MCF 10A (cell line): Measurements from ENCODE around the gene OR2V2. TPM values are rescaled to one million over a fixed set of nuclear protein-coding genes. Genes with fewer than 3 reads are reported as not detected.
"Not testable (repeated sequence)": the region's sequence is repeated elsewhere in the genome, so short reads cannot be mapped to it uniquely, and the experiment has no call there.

Experiments used
- BruUV-seq: library from RNA; stranded (reverse); fragments of 400-500 nt; replicated peaks from 2 replicates; lab custom pipeline; 2021; lab: Mats Ljungman, UMichigan
- CTCF ChIA-PET: fragments of 300-600 bp; sonication (Branson Sonifier 250); formaldehyde crosslinking; extraction: SDS; loops from one replicate; lab custom pipeline; 2021; ENCODE audit warnings: antibody characterized with exemption, inconsistent platforms; lab: Yijun Ruan, JAX
- POLR2A ChIA-PET: fragments of 300-600, 350-650 bp; sonication (Branson Sonifier 250); formaldehyde crosslinking; extraction: SDS; loops from one replicate; lab custom pipeline; 2020; ENCODE audit warnings: antibody characterized with exemption, inconsistent platforms; lab: Yijun Ruan, JAX
- DNase-seq: peaks from one replicate; pipeline ENCODE4 v3.0.0-alpha.2; 2018; ENCODE audit not compliant: unreplicated experiment
- H3K27ac Mint-ChIP-seq: one replicate; pipeline ENCODE4 v1.8.0; 2022; ENCODE audit warnings: mild to moderate bottlenecking, low read depth, mixed read lengths; ENCODE audit not compliant: unreplicated experiment
- H3K27me3 Mint-ChIP-seq: one replicate; pipeline ENCODE4 v1.8.0; 2022; ENCODE audit warnings: mixed read lengths; ENCODE audit not compliant: insufficient read depth, unreplicated experiment
- H3K36me3 Mint-ChIP-seq: one replicate; pipeline ENCODE4 v1.8.0; 2022; ENCODE audit warnings: mild to moderate bottlenecking, moderate library complexity, mixed read lengths; ENCODE audit not compliant: insufficient read depth, unreplicated experiment
- H3K4me1 Mint-ChIP-seq: one replicate; pipeline ENCODE4 v1.8.0; 2022; ENCODE audit warnings: mixed read lengths; ENCODE audit not compliant: insufficient read depth, unreplicated experiment
- H3K4me3 Mint-ChIP-seq: one replicate; pipeline ENCODE4 v1.8.0; 2022; ENCODE audit warnings: mild to moderate bottlenecking, moderate library complexity, mixed read lengths; ENCODE audit not compliant: unreplicated experiment
- H3K9me3 Mint-ChIP-seq: one replicate; pipeline ENCODE4 v1.8.0; 2022; ENCODE audit warnings: mixed read lengths; ENCODE audit not compliant: unreplicated experiment
- intact Hi-C: fragments of 100-400 bp; cut with micrococcal nuclease; formaldehyde crosslinking; loops from 2 replicates; pipeline ENCODE4 v1.14.1; 2022
- total RNA-seq: library from RNA; stranded (reverse); gene quantifications from 2 replicates; pipeline ENCODE4 v1.2.3, GENCODE V29; 2022
- TF ChIP-seq, protein P1 (sequence below): fragments of 200-600 bp; IDR thresholded peaks from one replicate; pipeline ENCODE4 v1.8.0; 2022; ENCODE audit warnings: antibody characterized with exemption, mild to moderate bottlenecking; ENCODE audit not compliant: unreplicated experiment

The OR2V2 gene
- total RNA-seq, 1 experiment from 2014 or later = not detected

DNA sequence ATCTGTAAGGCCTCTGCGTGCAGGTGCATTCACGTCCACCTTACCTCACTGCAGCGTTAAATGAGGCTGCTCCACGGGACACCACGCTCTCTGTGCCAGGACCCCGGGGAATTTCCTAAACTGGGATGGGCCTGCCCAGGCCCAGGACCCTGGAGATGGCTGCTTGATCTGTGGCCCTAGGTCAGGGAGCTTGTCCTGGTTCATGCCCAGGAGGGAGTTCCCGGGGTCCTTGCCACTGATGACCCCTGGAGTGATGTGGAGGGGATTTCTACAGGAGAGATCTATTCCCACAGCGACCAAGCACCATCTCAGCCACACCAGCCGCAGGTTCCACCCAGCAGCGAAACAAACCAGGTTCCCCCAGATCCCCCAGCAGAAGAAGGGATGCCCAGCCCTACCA lies 19.9 kb upstream of the OR2V2 start:
- TF ChIP-seq, protein P1, sequence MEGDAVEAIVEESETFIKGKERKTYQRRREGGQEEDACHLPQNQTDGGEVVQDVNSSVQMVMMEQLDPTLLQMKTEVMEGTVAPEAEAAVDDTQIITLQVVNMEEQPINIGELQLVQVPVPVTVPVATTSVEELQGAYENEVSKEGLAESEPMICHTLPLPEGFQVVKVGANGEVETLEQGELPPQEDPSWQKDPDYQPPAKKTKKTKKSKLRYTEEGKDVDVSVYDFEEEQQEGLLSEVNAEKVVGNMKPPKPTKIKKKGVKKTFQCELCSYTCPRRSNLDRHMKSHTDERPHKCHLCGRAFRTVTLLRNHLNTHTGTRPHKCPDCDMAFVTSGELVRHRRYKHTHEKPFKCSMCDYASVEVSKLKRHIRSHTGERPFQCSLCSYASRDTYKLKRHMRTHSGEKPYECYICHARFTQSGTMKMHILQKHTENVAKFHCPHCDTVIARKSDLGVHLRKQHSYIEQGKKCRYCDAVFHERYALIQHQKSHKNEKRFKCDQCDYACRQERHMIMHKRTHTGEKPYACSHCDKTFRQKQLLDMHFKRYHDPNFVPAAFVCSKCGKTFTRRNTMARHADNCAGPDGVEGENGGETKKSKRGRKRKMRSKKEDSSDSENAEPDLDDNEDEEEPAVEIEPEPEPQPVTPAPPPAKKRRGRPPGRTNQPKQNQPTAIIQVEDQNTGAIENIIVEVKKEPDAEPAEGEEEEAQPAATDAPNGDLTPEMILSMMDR = no peak
- Mint-ChIP-seq H3K27me3 (peaks cover 41% of the 10 kb centered on the region), H3K9me3 (no peaks in the 10 kb centered on the region), H3K36me3 (no peaks in the 10 kb centered on the region), H3K27ac (no peak overlapping the region), H3K4me3 (no peak overlapping the region), H3K4me1 (no peaks in the 10 kb centered on the region)
- ChIA-PET CTCF (interaction anchor here (1.3 kb wide), 1 partner anchor 15 kb away, joined by 3 read pairs; no protein-coding TSS in a partner anchor), POLR2A (no interaction called here)
- no peak for DNase-seq
- BruUV-seq = no TSS peak
- intact Hi-C loops = no loop called here

DNA sequence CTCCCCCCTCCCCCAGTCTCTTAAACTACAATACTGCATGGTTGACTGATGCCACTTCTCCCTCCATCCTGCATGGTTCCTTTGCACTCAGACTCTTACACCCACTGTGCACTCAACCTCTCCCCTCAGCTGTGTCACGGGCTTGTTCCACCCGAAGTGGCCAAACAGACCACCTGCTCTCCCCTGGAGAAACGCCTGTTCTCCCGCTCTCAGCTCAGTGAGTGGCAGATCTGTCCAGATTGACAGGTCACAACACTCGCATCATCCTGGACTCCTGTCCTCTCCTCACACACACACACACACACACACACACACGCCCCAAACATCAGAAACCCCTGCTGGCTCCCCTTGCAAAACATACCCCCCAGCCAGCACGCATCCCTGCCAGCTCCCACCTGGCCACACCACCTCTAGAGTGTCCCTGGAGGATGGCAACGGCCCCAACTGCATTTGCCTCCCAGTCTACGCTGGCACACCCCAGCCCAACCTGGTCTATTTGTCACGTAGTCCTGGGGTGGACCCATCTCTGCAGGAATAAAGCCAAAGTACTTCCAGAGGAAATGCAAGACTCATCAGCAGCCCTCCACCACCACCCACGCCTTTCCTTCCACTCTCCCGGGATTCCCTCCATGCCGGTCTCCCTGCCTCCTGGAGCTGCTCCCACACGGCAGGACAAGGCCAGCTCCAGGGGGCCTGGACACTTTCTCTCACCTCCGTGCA lies 19.3 kb upstream of the OR2V2 start:
- Mint-ChIP-seq H3K27ac (no peak overlapping the region), H3K36me3 (no peaks in the 10 kb centered on the region), H3K9me3 (no peaks in the 10 kb centered on the region), H3K27me3 (peaks cover 41% of the 10 kb centered on the region), H3K4me1 (no peaks in the 10 kb centered on the region), H3K4me3 (no peak overlapping the region)
- POLR2A ChIA-PET = no interaction called here
- no peak for DNase-seq
- CTCF ChIA-PET = interaction anchor here (1.3 to 1.6 kb wide), 2 partner anchors 16 to 259 kb away, joined by 3 to 4 read pairs; no protein-coding TSS in a partner anchor
- intact Hi-C loops = no loop called here
- TF ChIP-seq, protein P1 = no peak
- no TSS peak for BruUV-seq

DNA sequence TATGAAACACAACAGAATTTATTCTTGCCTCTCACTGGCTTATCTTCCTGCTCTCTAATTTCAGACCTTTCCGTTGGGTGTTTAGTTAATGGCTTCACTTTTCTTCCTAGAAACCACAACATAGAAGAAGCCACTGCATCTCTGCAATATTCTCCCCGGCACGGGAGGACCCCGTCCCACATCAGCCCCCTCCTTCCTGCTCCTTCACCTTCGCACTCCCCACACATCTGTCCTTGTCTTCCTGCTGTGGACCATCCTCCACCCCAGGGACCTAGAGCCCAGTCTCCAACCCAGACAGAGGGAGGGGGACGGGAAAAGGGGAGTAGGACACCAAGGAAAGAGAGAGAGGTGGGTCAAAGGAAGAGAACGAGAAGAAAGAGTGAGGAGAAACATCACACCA lies 17.8 kb upstream of the OR2V2 start:
- CTCF ChIA-PET = no interaction called here
- TF ChIP-seq, protein P1 = no peak
- intact Hi-C loops = no loop called here
- H3K9me3 Mint-ChIP-seq = no peaks in the 10 kb centered on the region
- no peak overlapping the region for H3K27ac Mint-ChIP-seq
- peaks cover 12% of the 10 kb centered on the region for H3K4me1 Mint-ChIP-seq
- no peak overlapping the region for H3K4me3 Mint-ChIP-seq
- no peaks in the 10 kb centered on the region for H3K36me3 Mint-ChIP-seq
- POLR2A ChIA-PET = no interaction called here
- DNase-seq = no peak
- H3K27me3 Mint-ChIP-seq = peaks cover 41% of the 10 kb centered on the region
- BruUV-seq = no TSS peak

DNA sequence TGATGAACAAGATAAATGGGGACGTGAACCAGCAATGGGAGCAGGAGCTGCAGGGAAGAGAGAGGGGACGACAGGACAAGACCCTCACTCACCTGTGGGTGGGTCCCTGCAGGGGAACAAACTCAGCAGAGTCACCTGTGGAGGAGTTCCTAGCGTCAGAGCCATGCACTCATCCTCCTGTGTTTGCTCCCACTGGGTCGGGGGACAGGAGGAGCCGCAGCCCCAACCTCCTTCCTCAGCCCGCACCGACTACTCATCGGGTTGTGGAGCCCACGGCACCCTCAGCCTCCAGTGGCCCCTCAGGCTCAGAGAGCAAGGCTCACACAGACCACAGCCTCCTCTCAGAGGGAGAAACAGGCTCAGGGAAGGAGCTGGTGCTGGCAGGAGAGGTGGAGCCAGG lies 17.3 kb upstream of the OR2V2 start:
- intact Hi-C loops, H3K9me3 Mint-ChIP-seq, H3K4me3 Mint-ChIP-seq, DNase-seq, H3K27ac Mint-ChIP-seq, H3K36me3 Mint-ChIP-seq, CTCF ChIA-PET, POLR2A ChIA-PET, BruUV-seq: not testable (repeated sequence)
- peaks cover 17% of the 10 kb centered on the region for H3K4me1 Mint-ChIP-seq
- H3K27me3 Mint-ChIP-seq = peaks cover 41% of the 10 kb centered on the region
